Right ventricle myocardium superior (tissue), 1 donor: ENCODE data around the gene LRP5. TPM values are rescaled to one million over a fixed set of nuclear protein-coding genes. Genes with fewer than 3 reads are reported as not detected.
A peak's percentile ranks its signal among the peaks of the same experiment; 100 is the strongest.
"Not testable (repeated sequence)": the region's sequence is repeated elsewhere in the genome, so short reads cannot be mapped to it uniquely, and the experiment has no call there.

Experiments
- ATAC-seq: fragments of 200-7000 bp; cut with Tn5 transposase; one replicate; pipeline ENCODE4 v1.9.1; 2020; ENCODE audit warnings: mild to moderate bottlenecking; ENCODE audit not compliant: poor library complexity
- DNase-seq: peaks from one replicate; pipeline ENCODE4 v3.0.0-alpha.2; 2020
- intact Hi-C: fragments of 100-400 bp; cut with DNase I; formaldehyde crosslinking; loops from one replicate; pipeline ENCODE4 v1.11.2; 2022
- total RNA-seq: library from RNA; stranded (reverse); fragmentation: NEBNext Ultra II Directional; extraction: Animal tissue kit (Norgen Biotek cat#: 25700); gene quantifications from one replicate; pipeline ENCODE4 v1.2.1, GENCODE V29; 2021
- donor health status: DM: no; HTN: yes; CAD: no; lungs with severe emphysema.

LRP5 gene
- total RNA-seq, 1 donor from 2014 or later: 49.8 TPM

- intact Hi-C loops: no loop called here
- ATAC-seq (peak; percentile 18), DNase-seq (no peak)
Observed at GRCh38 chr11:68413591-68413999, 101.2 kb downstream of the LRP5 start.

GRCh38 chr11:68414496-68415221 is 102.3 kb downstream of the LRP5 start:
- DNase-seq (no peak), ATAC-seq (no peak)

GRCh38 chr11:68416070-68416578 is 103.7 kb downstream of the LRP5 start:
- intact Hi-C loops: no loop called here
- ATAC-seq: no peak
- DNase-seq: no peak

More at GRCh38 chr11:68414496-68415221, 102.3 kb downstream of the LRP5 start:
- intact Hi-C loops: no loop called here

GRCh38 chr11:68418648-68419047 is 106.3 kb downstream of the LRP5 start:
- DNase-seq (no peak), ATAC-seq (no peak)
- intact Hi-C loops: no loop called here

GRCh38 chr11:68420171-68420570 is 107.8 kb downstream of the LRP5 start:
- intact Hi-C loops: no loop called here
- ATAC-seq: no peak

GRCh38 chr11:68423481-68423880 is 111.1 kb downstream of the LRP5 start:
- ATAC-seq: no peak
- intact Hi-C loops: no loop called here
- DNase-seq: no peak

More at GRCh38 chr11:68420171-68420570, 107.8 kb downstream of the LRP5 start:
- no peak for DNase-seq

GRCh38 chr11:68424101-68424632 is 111.8 kb downstream of the LRP5 start:
- DNase-seq (no peak), ATAC-seq (peak; percentile 44)
- intact Hi-C loops: no loop called here

GRCh38 chr11:68424981-68425865 is 112.8 kb downstream of the LRP5 start:
- intact Hi-C loops: no loop called here
- DNase-seq (no peak), ATAC-seq (no peak)

- intact Hi-C loops: no loop called here
- no peak for ATAC-seq
- no peak for DNase-seq
Observed at GRCh38 chr11:68425866-68426380, 113.5 kb downstream of the LRP5 start.

- no peak for DNase-seq
- intact Hi-C loops: no loop called here
- ATAC-seq: no peak
Observed at GRCh38 chr11:68429661-68430060, 117.3 kb downstream of the LRP5 start.

- intact Hi-C loops: no loop called here
- DNase-seq (no peak), ATAC-seq (no peak)
Observed at GRCh38 chr11:68430384-68430783, 118.0 kb downstream of the LRP5 start.

GRCh38 chr11:68430801-68431200 is 118.4 kb downstream of the LRP5 start:
- ATAC-seq (no peak), DNase-seq (no peak)
- intact Hi-C loops: no loop called here

GRCh38 chr11:68431984-68432645 is 119.7 kb downstream of the LRP5 start:
- ATAC-seq (peak; percentile 37), DNase-seq (no peak)
- intact Hi-C loops: no loop called here

GRCh38 chr11:68432874-68433273 is 120.5 kb downstream of the LRP5 start:
- intact Hi-C loops: no loop called here
- peak; percentile 77 for ATAC-seq
- peak; percentile 77 for DNase-seq

GRCh38 chr11:68433541-68433940 is 121.2 kb downstream of the LRP5 start:
- ATAC-seq (no peak), DNase-seq (no peak)
- intact Hi-C loops: no loop called here

GRCh38 chr11:68434159-68434558 is 121.8 kb downstream of the LRP5 start:
- DNase-seq, intact Hi-C loops, ATAC-seq: not testable (repeated sequence)

GRCh38 chr11:68436162-68436888 is 123.9 kb downstream of the LRP5 start:
- no peak for ATAC-seq
- intact Hi-C loops: no loop called here

More at GRCh38 chr11:68436162-68436888, 123.9 kb downstream of the LRP5 start:
- no peak for DNase-seq
